GM12801 (cell line): ENCODE data around the gene ADGRB2.

Experiments used
- TF ChIP-seq, protein P1 (sequence below): IDR thresholded peaks from one replicate; pipeline ENCODE4 v1.5.1; 2011; ENCODE audit warnings: control low read depth; ENCODE audit not compliant: insufficient read length; ENCODE audit errors: extremely low read depth

The ADGRB2 gene

GRCh38 chr1:31763671-31764311 lies 349 bp downstream of the ADGRB2 start:
- TF ChIP-seq, protein P1, sequence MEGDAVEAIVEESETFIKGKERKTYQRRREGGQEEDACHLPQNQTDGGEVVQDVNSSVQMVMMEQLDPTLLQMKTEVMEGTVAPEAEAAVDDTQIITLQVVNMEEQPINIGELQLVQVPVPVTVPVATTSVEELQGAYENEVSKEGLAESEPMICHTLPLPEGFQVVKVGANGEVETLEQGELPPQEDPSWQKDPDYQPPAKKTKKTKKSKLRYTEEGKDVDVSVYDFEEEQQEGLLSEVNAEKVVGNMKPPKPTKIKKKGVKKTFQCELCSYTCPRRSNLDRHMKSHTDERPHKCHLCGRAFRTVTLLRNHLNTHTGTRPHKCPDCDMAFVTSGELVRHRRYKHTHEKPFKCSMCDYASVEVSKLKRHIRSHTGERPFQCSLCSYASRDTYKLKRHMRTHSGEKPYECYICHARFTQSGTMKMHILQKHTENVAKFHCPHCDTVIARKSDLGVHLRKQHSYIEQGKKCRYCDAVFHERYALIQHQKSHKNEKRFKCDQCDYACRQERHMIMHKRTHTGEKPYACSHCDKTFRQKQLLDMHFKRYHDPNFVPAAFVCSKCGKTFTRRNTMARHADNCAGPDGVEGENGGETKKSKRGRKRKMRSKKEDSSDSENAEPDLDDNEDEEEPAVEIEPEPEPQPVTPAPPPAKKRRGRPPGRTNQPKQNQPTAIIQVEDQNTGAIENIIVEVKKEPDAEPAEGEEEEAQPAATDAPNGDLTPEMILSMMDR: no peak

DNA sequence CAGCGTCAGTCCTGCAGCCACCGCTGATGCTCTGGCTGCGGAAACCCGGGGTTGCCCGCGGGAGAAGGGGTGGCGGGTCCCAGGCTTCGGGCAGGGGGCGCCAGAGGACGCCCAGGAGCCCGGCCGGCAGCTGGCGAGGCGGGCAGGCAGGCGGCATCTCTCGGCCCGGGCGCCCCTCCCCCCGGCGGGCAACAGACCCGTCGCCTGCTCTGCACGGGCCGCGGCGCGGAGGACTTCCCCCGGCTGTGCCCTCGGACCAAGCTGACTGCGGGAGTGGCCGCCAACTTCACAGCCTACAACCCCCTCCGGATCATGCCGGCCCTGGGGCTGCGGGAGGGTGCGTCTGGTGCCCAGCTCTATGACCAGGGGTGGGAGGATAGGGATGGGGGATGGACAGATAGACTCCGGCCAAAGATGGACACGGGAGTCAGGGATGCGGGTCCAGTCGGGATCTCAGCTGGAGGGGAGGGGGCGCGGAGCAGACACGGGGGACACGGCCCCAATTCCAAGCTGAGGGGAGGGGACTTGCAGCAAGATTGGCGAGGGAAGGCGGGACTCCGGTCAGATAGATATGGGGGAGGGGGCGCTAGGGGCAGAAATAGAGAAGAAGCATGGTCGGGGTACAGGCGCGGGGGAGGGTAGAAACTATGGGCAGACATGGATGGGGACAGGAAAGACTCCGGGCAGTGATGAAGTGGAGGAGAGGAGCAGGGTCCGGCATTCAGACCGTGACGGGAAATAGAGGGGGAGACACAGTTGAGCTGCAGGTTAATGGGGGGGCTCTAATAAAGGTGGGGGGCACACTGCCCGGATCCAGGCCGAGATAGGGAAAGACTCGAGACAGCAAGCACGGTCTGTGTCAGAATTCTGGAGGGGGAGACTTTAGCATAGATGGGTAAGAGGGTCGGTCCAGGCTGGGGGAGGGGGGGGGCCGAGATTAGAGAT lies 1.1 kb downstream of the ADGRB2 start:
- TF ChIP-seq, protein P1: no peak

GRCh38 chr1:31762323-31762722 lies 1.8 kb downstream of the ADGRB2 start:
- TF ChIP-seq, protein P1: no peak

- TF ChIP-seq, protein P1: no peak
These were observed 2.3 kb downstream of the ADGRB2 start for GRCh38 chr1:31761883-31762282.

DNA sequence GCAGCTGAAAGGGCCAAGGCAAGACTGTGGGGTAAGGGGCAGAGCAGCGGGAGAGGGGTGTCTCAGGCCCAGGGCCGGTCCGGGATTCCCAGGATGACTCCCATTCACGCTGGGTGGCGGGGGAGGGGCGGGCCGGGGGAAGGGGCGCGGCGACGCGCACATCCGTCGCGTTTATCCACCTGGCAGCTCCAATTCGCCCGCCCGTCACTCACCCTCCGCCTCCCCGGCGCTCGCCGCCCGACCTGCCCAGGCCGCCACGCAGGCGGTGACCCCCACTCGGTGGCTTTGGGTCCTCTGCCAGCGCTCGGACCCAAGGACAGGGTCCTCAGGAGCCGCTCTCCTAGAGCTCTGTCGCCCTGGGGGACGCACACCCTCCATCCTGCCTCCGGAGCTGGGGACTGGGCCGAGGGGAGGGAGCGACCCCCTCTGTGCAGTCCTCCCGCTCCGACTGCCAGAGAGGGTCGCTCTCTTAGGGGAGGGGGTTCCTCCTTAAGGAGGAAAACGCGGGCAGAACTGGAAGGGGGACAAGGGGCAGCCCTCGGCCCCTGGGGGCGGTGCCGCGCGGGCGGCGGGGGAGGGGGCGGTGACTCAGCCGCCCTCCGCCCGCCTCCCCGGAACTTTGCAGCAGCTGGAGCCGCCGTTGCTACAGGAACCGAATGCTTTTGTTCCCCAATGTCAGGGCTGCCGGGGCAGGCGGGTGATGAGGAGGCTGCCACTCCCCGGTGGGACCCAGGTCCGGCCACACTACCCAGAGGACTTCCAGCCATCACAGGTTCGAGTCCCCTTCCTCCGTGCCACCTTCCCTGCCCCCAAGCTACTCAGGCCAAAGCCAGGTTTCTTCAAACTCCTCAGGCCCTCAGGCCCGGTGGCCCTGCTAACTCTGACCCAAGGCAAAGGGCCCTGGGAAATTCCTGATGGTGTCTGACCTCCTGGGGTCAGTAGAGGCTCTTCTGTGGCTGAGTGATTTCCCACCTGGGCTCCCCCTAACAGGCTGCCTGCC lies 3.4 kb downstream of the ADGRB2 start:
- TF ChIP-seq, protein P1: no peak

DNA sequence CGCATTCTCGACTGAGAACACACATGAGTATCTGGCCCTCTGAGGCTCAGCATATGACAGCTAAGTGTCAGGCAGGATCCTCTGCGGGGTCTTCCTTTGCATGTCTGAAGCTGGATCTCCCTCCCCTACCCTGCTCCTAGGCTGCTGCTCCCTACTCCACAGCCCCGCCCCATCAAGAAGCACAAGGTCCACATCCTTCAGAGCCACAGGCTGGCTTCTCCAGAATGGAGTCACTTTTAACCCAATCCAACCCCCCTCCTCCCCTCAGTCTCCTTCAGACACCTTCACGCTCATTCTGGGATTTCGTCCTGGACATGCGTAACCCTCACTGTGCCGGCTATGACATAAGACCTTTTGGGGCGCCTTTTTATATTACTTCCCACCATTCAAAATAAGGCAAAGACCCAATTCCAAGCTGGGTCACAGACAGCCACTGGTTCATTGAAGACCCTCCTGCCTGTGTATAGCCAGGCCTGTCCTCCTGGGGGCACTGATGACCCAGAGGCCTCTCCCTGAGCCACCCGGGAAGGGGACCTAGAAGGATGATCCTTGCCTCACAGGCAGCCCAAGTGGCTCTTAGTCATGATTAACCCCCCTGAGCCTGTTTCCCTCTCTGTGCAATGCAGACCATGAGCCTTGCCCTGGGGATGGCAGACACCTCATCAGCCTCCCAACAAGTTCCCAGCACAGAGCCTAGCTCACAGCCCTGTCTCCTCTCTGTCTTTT lies 4.7 kb downstream of the ADGRB2 start:
- TF ChIP-seq, protein P1: no peak
